Chondrocyte (in vitro differentiated cells): ENCODE data around the gene DYNLL1. TPM values are rescaled to one million over a fixed set of nuclear protein-coding genes. Genes with fewer than 3 reads are reported as not detected.
A peak's percentile ranks its signal among the peaks of the same experiment; 100 is the strongest.

Experiments
- DNase-seq: peaks from one replicate; pipeline ENCODE4 v3.0.0; 2021; ENCODE audit warnings: mixed read lengths, low spot score
- H3K27ac Mint-ChIP-seq: one replicate; pipeline ENCODE4 v1.8.0; 2021; ENCODE audit warnings: mild to moderate bottlenecking, moderate library complexity, mixed read lengths; ENCODE audit not compliant: unreplicated experiment
- H3K27me3 Mint-ChIP-seq: 2 replicates; pipeline ENCODE4 v1.8.0; 2021; ENCODE audit warnings: low read depth, mixed read lengths
- H3K36me3 Mint-ChIP-seq: 2 replicates; pipeline ENCODE4 v1.8.0; 2021; ENCODE audit warnings: low read depth, mixed read lengths
- H3K4me1 Mint-ChIP-seq: 2 replicates; pipeline ENCODE4 v1.8.0; 2021; ENCODE audit warnings: low read depth, mild to moderate bottlenecking, mixed read lengths
- H3K4me3 Mint-ChIP-seq: one replicate; pipeline ENCODE4 v1.8.0; 2021; ENCODE audit warnings: mild to moderate bottlenecking, moderate library complexity, mixed read lengths; ENCODE audit not compliant: unreplicated experiment
- H3K9me3 Mint-ChIP-seq: 2 replicates; pipeline ENCODE4 v1.8.0; 2021; ENCODE audit warnings: low read depth, mixed read lengths
- total RNA-seq: library from RNA; stranded (reverse); gene quantifications from 3 replicates; pipeline ENCODE4 v1.2.1, GENCODE V29; 2021
- TF ChIP-seq, protein P1 (sequence below): fragments of 200-600 bp; sonication (generic); IDR thresholded peaks from 2 replicates; pipeline ENCODE4 v1.5.0; 2021; ENCODE audit warnings: antibody characterized with exemption, mild to moderate bottlenecking, moderate library complexity

Gene DYNLL1
- total RNA-seq, 1 donor from 2014 or later, result 322 TPM

DNA sequence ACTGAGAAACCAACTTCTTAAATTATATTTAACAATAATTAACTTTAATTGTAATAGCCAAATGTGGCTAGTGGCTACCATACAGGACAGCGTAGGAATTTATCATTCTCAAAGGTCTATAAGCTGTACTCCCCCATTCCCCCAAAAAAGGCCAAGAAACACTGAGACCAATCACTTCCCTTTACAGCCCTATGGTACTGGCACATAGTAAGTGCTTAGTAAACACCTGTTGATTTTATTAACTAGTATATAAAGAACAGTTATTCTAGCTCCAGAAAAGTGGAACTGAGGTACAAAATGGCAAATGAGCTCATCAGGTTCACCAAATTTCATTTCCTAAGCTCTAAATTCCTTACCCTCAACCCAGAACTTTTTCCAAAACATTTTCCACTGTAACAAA is 20.3 kb upstream of the DYNLL1 start:
- no peaks in the 10 kb centered on the region for H3K9me3 Mint-ChIP-seq
- H3K27ac Mint-ChIP-seq, result peak overlapping the region; percentile 41
- no peaks in the 10 kb centered on the region for H3K27me3 Mint-ChIP-seq
- H3K4me1 Mint-ChIP-seq, result peaks cover 35% of the 10 kb centered on the region
- no peak for DNase-seq
- TF ChIP-seq, protein P1, sequence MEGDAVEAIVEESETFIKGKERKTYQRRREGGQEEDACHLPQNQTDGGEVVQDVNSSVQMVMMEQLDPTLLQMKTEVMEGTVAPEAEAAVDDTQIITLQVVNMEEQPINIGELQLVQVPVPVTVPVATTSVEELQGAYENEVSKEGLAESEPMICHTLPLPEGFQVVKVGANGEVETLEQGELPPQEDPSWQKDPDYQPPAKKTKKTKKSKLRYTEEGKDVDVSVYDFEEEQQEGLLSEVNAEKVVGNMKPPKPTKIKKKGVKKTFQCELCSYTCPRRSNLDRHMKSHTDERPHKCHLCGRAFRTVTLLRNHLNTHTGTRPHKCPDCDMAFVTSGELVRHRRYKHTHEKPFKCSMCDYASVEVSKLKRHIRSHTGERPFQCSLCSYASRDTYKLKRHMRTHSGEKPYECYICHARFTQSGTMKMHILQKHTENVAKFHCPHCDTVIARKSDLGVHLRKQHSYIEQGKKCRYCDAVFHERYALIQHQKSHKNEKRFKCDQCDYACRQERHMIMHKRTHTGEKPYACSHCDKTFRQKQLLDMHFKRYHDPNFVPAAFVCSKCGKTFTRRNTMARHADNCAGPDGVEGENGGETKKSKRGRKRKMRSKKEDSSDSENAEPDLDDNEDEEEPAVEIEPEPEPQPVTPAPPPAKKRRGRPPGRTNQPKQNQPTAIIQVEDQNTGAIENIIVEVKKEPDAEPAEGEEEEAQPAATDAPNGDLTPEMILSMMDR, result no peak
- no peak overlapping the region for H3K4me3 Mint-ChIP-seq
- no peaks in the 10 kb centered on the region for H3K36me3 Mint-ChIP-seq

- H3K4me1 Mint-ChIP-seq, result peaks cover 15% of the 10 kb centered on the region
- TF ChIP-seq, protein P1, result no peak
- H3K4me3 Mint-ChIP-seq, result no peak overlapping the region
- H3K9me3 Mint-ChIP-seq, result no peaks in the 10 kb centered on the region
- no peaks in the 10 kb centered on the region for H3K27me3 Mint-ChIP-seq
- H3K36me3 Mint-ChIP-seq, result peaks cover 3% of the 10 kb centered on the region
- DNase-seq, result no peak
- H3K27ac Mint-ChIP-seq, result no peak overlapping the region
Observed at GRCh38 chr12:120479458-120479857, 16.5 kb upstream of the DYNLL1 start.

GRCh38 chr12:120480211-120480610 is 15.7 kb upstream of the DYNLL1 start:
- no peaks in the 10 kb centered on the region for H3K27me3 Mint-ChIP-seq
- H3K4me1 Mint-ChIP-seq, result peaks cover 8% of the 10 kb centered on the region
- no peak overlapping the region for H3K4me3 Mint-ChIP-seq
- H3K27ac Mint-ChIP-seq, result no peak overlapping the region
- DNase-seq, result no peak
- peaks cover 3% of the 10 kb centered on the region for H3K36me3 Mint-ChIP-seq
- TF ChIP-seq, protein P1, result no peak
- no peaks in the 10 kb centered on the region for H3K9me3 Mint-ChIP-seq

GRCh38 chr12:120481022-120481767 is 14.7 kb upstream of the DYNLL1 start:
- no peaks in the 10 kb centered on the region for H3K9me3 Mint-ChIP-seq
- TF ChIP-seq, protein P1, result no peak
- H3K4me3 Mint-ChIP-seq, result no peak overlapping the region
- H3K36me3 Mint-ChIP-seq, result peaks cover 3% of the 10 kb centered on the region
- no peak for DNase-seq
- no peaks in the 10 kb centered on the region for H3K27me3 Mint-ChIP-seq
- H3K27ac Mint-ChIP-seq, result no peak overlapping the region
- peaks cover 3% of the 10 kb centered on the region for H3K4me1 Mint-ChIP-seq

DNA sequence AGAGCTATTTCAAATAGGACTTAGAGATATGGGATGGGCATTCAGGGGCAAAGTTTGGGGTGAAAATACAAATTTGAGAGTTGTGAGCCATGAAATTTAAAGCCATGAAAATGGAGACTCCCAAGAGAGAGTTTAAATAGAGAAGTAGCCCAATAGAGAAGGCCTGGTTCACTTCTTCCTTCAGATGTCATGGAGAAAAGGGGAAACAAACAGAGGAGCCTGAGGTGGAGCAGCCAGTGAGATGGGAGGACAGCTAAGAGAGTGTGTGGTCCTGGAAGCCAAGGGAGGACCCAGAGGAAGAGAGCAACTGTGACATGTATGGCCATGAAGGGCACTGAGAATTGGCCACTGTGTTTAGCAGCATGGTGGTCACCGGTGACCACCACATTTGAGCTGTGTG is 12.3 kb upstream of the DYNLL1 start:
- H3K4me1 Mint-ChIP-seq, result no peaks in the 10 kb centered on the region
- no peak overlapping the region for H3K4me3 Mint-ChIP-seq
- peaks cover 3% of the 10 kb centered on the region for H3K36me3 Mint-ChIP-seq
- H3K9me3 Mint-ChIP-seq, result no peaks in the 10 kb centered on the region
- H3K27me3 Mint-ChIP-seq, result no peaks in the 10 kb centered on the region
- no peak overlapping the region for H3K27ac Mint-ChIP-seq
- no peak for DNase-seq
- TF ChIP-seq, protein P1, result no peak
